NCI-H1930 (cell line): ENCODE measurements around the gene MTHFSD.
"Not testable (repeated sequence)": the region's sequence is repeated elsewhere in the genome, so short reads cannot be mapped to it uniquely, and the experiment has no call there.

Experiments used
- DNase-seq, 2 experiments: peaks; one replicate each; lab custom pipeline; 2025; lab: John Stamatoyannopoulos, UW

Gene MTHFSD, protein sequence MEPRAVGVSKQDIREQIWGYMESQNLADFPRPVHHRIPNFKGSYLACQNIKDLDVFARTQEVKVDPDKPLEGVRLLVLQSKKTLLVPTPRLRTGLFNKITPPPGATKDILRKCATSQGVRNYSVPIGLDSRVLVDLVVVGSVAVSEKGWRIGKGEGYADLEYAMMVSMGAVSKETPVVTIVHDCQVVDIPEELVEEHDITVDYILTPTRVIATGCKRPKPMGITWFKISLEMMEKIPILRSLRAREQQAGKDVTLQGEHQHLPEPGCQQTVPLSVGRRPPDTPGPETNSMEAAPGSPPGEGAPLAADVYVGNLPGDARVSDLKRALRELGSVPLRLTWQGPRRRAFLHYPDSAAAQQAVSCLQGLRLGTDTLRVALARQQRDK

DNA sequence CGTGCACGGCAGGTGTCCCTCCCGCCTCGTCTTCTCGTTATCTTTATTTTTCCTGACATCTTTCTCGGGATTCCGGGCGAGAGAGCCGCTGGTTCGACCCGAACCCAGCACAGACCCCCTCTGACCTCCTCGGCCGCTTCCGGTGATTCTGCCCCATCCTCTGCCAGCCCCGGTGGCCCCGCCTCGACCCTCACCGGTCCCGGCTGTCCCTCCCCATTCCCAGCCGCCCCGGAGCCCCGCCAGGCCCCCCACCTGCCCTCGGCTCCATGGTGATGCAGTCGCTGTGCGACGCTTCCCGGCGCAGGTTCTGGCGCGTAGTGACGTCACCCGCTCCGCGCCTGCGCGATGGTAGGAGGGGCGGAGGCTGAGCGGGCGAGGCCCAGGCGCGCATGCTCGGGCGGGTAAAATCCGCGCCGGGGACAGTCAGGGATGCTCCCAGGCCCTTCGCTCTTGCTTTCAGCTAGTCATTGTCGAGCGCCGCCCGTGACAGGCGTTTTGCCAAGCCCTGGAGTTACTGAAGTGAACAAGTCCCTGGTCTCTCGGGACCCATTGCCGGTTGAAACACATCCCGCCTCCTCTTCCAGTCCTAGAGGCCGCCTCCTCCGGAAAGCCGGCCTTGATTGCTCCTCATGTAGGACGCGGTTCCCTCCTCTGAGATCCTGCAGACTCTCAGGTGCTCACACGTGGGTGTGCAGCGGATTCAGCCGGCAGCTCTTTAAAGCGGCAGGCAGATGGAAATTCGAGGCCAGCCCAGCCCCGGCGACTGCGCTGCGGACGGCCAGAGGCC lies at the start of gene MTHFSD:
Gene MTHFSD, minus strand, starts transcription at position 319 of the 787 bp plus-strand sequence. Its CDS starts 51 bp downstream, at position 268.
- DNase-seq, result peak; percentile 61 to 82

DNA sequence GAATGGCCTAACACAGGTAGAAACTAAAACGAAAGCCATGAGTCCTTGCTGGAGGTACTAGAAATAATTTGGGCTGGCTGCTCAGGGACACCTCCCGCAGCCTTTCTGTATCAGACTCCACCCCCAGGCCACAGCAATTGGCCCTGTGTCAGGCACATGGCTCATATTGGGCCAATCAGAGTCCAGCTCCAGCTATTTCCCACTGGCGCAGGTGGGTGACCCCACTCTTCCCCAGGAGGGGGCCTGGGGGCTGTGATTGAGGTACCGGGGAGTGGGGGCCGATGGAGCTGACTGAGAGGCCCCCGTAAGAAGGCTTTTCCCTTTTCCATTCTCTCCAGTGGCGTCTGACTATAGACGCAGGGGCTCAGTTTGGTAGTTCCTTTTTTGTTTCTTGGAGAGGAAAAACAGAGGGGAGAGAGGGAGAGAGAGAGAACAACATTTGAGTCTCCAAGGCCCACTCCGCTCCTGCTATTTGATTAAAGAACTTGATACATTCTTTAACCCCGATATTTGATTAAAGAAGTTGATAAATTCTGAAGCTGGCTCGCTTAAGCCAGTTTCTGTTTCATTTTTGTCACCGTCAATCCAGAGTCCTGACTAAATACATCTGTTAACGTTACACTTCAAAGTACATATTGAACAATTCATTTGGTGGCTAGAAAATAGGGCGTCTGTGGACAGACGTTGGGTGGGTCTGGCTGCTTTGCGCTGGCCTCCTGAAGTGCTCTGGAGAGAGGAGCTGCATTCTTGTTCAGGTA lies 49.6 kb upstream of the MTHFSD start:
- DNase-seq, result no peak

DNA sequence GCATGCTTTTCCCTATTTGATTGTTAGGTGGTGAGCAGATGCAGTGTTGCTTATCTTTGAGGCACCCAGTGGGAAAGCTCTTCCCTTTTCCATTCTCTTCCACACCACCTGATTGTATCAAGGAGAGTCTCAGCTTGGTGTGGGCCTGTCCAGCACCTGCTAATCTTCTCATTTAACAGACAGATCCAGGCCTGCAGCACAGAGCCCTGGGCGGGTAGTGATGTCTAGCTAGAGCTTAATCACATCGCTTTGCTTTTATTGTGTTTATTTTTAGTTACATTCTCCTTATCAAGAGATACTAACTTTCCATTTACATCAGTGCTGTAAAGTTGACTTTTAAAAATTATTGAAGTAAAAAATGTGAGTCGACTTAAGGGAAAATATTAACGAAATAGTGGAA lies 47.5 kb upstream of the MTHFSD start:
- no peak for DNase-seq

DNA sequence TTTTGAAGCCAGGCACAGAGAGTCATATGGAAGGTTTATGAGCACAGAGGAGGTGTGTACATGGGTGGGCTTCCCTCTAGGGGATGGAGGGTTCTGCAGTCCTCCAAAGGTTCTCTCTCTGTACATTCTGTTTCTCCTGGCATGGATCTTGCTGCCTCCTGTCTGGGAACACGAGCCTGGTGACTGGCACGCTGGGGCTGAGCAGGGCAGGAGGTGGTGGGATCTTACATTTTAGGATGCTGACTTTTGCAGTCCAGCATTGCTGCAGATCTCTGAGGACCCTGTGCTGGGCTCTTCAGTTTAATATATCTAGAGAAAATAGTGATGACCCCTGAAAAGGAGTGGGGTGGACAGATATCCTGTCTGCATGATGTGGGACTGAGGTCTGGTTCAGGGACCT lies 46.3 kb upstream of the MTHFSD start:
- DNase-seq, result no peak

DNA sequence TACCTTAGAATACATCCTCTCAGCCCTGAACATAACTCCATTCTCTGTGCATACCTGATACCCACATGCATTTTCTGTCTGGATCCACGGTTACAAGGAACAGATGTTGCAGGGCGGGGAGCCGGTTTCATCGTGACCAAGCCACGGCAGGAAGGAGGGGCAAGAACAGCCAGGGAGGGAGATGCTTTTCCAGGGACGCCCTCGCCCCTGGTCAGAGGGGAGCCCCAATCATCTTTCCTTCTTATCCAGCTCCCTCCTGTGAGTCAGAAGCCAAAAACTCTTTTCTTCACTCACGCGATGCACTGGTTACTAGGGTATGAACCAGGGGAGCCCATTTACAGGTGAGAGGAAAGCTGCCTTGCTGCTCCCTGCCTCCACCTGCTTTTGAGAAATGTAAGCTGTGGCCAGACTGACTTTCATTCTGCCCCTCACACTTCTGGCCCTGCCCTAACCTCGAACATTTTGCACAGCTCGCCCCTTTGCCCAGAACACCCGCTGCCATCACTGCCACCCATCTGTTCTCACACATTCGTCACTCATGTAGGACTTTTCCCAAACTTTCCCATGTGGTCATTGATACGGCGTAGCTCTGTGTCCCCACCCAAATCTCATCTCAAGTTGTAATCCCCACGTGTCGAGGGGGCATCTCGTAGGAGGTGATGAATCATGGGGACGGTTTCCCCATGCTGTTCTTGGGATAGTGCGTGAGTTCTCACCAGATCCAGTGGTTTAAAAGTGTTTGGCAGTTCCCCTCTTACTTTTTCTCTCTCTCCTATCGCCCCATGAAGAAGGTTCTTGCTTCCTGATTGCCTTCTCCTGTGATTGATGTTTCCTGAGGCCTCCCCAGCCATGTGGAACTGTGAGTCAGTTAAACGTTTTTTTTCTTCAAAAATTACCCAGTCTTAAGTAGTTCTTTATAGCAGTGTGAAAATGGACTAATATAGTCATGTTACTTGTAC lies 43.9 kb upstream of the MTHFSD start:
- DNase-seq, result no peak

DNA sequence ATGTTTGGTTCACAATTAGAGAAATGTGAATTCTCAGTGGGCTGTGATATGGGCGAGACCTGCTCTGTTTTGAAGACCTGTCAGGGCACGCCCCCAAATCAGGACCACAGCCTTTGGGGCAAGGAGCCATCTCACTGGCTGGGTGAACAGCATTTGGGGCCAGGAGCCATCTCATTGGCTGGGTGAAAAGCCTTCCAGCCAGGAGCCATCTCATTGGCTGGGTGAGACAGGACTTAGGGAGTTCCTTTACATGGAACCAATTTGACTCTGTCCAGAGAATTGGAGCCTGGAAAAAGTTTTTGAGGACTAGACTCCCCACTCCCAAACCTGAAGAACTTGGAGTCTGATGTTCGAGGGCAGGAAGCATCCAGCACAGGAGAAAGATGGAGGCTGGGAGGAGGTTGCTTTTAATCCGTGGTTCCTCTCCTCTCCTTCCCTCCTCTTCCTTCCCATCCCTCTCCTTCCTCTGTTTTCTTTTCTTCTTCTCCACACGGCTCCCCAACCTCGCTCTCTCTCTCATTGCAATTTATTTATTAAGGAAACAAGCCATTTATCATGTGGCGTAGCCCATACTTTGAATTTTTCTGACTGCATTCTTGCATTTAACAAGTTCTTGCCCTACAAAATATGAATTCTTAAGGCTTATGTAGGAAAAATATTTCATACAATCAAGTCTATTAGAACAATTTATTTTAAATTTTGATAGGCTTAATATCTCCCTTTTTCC lies 43.0 kb upstream of the MTHFSD start:
- no peak for DNase-seq

DNA sequence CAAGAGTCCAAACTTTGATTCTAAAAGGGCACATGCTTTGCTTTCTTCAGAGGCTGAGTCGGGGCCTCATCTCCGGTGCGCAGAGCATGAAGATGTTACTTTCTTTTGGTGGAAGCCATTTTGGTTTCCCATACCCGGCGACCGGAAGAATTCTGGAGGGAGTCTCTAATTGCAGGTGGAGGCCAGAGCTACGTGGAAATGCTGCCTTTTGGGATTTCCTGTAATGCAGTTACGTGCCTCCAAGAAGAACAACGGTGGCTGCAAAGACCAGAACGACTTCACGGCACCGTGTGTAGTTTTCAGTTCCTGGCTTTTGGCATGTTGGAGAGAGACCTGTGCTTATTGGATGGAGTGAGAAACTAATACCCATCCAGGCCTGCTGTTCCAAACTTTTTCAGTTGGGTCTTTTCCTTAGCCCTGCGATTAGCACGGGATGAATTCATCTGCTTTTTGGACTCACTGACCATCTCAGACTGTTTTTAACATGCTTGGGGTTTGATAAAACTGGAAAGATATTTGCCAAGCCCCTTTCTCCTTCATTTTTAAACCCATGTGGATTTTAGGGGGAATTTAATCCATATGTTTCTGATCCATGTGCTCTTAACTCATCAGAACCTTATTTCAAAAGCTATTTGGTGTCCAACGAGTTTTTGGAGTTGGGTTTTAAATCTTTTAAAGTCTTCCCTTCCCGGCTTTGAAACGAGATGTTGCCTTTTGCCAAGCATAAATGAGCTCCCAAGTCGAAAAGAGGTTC lies 42.3 kb upstream of the MTHFSD start:
- DNase-seq, result no peak

DNA sequence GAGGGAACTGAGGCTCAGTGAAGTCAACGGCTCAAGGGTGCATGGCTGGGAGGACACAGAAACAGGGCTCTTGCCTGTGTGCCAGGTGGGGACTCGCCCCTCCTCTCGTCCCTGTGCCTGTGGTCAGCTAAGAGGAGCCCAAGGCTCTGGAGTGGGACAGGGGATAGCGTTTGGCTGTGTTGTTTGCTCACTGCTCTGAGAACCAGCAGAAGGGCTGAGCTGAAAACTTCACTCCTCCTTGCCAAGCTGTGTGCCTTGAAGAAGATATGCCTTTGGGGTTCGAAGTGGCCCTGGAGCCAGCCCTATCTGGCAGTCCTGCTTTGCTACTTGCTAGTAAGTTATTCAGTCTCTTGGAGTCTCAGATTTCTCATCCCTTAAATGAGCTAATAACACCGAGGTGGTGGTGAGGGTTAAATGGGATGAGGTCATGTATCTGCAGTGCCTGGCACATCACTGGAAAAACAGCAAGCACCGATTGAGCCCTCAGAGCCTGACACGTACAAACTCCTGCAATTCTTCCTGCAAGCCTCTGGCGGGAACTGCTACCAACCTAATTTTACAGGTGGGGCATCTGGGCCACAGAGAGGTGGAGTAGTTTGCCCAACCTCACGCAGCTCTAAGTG lies 41.1 kb upstream of the MTHFSD start:
- DNase-seq, result no peak

DNA sequence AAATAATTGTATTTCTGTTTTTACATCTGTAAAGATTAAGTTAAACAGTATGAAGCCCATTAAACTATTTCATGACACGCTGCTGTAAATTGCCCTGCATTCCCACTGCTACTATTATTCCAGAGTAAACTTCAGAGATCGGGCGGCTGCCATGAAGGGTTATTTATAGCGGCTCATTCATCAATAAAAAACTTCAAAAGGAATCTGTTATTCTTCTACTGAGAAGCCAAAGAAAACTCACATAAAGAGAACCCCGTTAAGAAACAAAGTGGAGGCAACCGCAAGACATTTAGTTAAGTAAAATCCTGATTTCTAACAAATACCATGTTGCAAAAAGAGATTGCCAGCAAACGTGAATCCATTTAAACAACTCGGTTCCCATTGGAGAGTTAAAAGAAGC lies 39.7 kb upstream of the MTHFSD start:
- DNase-seq, result no peak

DNA sequence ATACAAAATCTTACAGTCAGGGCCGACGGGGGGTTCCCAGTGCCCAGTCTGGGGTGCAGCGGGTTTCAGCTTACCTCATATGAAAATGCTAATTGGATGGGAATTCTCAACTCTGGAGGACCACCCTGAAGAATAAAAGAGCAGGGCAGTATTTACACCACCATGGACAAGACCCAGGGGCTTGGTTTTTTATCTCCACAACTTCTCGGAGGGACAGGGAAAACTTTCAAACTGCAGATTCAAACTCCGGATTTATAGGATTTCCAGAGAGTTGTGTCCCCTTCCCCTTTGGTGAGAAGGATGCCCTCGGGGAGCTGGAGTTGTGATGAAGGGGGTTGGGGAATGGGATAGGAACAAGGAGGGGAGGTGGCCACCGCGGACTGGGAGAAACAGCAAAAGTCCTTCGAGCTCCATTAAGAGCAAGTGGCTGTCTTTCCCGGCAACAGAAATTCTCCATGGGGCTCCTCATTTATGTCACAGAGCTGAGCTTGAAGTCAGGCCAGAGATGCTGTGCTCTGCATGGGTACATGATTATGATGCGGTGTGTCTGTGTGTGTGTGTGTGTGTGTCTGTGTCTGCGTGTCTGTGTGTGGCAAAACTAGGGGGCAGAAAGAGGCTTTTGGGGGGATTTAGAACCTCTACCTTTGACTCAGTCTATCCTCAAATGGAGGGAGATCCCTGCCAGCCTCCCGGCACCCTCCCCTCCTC lies 39.0 kb upstream of the MTHFSD start:
- no peak for DNase-seq

DNA sequence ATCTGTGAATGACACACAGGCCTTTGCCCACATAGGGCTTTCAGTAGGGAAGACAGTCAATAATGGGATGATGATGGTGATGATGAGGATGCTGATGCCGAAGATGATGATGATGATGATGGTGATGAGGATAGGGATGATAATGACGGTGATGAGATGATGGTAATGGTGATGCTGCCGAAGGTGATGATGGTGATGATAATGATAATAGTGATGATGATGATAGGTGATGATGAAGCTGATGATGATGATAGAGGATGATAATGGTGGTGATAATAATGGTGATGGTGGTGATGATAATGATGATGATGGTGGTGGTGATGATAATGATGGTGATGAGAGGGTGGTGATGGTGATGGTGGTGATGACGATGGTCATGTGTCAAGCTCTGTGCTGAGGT lies 36.2 kb upstream of the MTHFSD start:
- DNase-seq, result no peak

DNA sequence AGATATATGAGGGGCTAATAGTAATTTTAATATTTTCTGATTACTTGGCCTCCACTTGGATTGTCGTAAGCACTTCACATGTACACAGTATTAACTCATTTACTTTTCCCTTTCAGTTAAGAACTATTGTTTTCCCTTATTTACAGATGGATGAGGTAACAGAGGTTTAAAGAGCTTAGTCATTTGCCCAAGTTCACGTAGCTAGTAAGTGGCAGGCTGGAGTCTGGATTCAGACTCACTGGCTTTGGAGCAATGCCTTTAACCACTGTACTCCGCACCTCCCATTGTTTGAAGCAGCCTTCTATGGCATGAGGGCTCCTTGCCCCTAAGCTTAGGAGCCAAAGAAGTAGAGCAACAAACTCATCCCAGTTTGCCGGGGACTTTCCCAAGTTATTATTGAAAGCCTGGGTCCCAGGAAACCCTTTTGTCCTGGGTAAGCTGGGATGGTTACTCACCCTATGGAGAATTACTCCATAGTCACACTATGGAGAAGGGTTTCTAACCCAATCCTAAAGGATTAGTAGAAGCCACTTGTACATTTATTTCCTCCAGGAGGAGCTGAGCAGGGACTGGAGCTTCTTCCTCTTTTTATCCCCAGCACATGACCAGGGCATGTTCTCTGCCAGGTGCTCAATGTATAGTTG lies 35.6 kb upstream of the MTHFSD start:
- DNase-seq, result no peak

DNA sequence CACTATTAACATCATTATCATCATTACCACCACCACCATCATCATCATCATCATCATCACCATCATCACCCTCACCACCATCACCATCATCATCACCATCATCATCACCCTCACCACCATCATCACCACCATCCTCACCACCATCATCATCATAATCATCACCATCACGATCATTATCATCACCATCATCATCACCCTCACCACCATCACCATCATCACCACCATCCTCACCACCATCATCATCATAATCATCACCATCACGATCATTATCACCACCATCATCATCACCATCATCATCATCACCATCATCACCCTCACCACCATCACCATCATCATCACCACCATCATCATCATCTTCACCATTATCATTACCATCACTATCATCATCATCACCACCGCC lies 32.9 kb upstream of the MTHFSD start:
- DNase-seq, result not testable (repeated sequence)

DNA sequence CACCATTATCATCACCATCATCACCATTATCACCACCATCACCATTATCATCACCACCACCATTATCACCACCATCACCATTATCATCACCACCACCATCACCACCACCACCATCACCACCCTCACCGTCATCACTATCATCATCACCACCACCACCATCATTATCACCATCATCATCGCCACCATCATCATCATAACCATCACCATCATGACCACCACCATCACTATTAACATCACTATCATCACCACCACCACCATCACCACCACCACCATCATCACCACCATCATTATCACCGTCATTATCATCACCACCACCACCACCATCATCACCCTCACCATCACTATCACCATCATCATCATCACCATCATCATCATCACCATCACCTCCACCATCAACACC lies 32.5 kb upstream of the MTHFSD start:
- no peak for DNase-seq

DNA sequence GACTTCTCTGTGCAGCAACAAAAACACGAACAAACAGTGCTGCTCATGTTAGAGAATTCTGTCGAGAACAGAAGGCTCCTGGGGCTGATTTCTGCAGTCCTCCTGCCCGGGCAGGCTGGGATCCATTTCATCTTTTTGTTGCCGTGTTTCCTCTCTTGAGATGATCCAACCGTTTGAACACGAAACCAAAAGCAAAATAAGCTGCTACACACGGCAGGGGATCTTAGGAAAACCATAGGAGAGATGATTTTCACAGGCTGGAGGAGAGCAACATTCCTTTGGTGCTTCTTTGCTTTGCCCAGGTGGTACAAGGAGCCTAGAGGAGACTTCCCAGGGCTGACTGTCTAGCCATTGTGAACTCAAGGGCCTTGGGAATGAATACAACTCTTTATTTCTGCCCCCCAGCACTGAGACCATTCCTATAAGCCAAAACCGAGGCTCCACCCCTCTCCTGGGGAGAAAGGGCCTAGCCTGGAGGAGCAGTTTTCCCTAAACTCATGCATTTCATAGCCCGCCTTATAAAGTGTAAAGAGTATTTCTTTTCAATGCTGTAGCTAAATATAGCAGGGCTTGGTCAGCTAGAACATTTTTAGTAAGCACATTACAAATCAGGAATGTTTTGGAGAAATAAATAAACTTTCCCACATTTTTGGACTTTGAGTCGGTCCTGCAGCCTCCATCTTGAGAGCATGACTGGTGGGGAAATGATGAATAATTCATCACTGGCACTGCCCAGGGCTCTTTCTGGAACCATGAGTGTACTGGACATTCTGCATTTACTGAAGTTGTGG lies 31.0 kb upstream of the MTHFSD start:
- no peak for DNase-seq

DNA sequence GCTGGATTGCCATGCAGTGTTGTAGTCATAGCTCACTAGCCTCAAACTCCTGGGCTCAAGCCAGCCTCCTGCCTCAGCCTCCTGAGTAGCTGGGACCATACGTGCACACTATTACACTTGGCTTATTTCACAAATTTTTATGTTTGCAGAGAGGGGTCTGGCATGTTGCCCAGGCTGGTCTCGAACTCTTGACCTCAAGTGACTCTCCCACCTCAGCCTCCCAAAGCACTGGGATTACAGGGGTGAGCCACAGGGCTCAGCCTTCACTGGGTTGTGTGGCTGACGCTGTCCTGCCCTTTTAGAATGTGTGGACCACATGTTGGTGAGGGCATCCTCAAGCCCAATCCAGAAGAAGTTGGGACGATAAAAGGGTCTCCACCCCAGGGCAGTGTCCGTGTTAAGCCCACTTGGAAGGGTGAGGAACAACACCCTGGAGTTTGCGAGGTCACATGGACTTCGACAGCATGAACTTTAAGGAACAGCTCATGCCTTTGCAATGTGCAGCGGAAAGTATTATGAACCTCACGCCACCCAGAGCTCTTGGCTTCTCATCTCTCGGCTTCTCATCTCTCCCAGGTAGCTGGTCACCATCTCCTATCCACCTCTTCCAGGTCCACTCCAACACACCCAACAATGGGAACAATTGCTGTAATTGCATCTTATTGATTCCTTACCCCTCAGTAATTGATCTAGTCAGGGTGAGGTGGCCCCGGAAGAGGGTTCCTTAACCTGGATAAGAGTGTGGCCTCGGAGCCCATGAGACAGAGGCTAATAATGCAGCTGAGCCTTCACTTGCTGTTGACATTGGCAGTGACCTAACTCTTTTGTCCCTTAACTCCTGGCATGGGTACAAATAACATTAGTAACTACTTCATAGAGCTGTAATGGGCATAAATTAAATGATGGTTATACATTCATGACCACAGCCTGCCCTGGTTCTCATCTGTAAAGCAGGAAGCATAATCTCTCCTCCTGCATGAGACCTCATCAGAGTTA lies 30.0 kb upstream of the MTHFSD start:
- DNase-seq, result no peak
